Calu3 (cell line): ENCODE data around the gene FAM24A. TPM values are rescaled to one million over a fixed set of nuclear protein-coding genes. Genes with fewer than 3 reads are reported as not detected.

ENCODE experiments used
- BruUV-seq: library from RNA; stranded (reverse); fragments of 400-500 nt; replicated peaks from 2 replicates; lab custom pipeline; 2021; lab: Mats Ljungman, UMichigan
- CTCF ChIA-PET: fragments of 300-600 bp; sonication (Branson Sonifier 250); formaldehyde crosslinking; loops from one replicate; lab custom pipeline; 2022; ENCODE audit warnings: antibody characterized with exemption; lab: Charles Lee
- DNase-seq: peaks from one replicate; pipeline ENCODE4 v3.0.0; 2022
- H3K27ac Mint-ChIP-seq: one replicate; pipeline ENCODE4 v1.8.0; 2022; ENCODE audit warnings: mixed read lengths; ENCODE audit not compliant: unreplicated experiment
- H3K27me3 Mint-ChIP-seq: one replicate; pipeline ENCODE4 v1.8.0; 2022; ENCODE audit warnings: mixed read lengths; ENCODE audit not compliant: unreplicated experiment
- H3K36me3 Mint-ChIP-seq: one replicate; pipeline ENCODE4 v1.8.0; 2022; ENCODE audit warnings: mild to moderate bottlenecking, moderate library complexity, mixed read lengths; ENCODE audit not compliant: insufficient read depth, unreplicated experiment
- H3K4me1 Mint-ChIP-seq: one replicate; pipeline ENCODE4 v1.8.0; 2022; ENCODE audit warnings: mild to moderate bottlenecking, low read depth, mixed read lengths; ENCODE audit not compliant: unreplicated experiment
- H3K4me3 Mint-ChIP-seq: one replicate; pipeline ENCODE4 v1.8.0; 2022; ENCODE audit warnings: mild to moderate bottlenecking, low read depth, moderate library complexity, mixed read lengths; ENCODE audit not compliant: unreplicated experiment
- H3K9me3 Mint-ChIP-seq: one replicate; pipeline ENCODE4 v1.8.0; 2022; ENCODE audit warnings: low read depth, mixed read lengths; ENCODE audit not compliant: unreplicated experiment
- intact Hi-C: fragments of 100-400 bp; cut with micrococcal nuclease; formaldehyde crosslinking; loops from one replicate; pipeline ENCODE4 v1.10.0; 2022; ENCODE audit not compliant: unreplicated experiment
- total RNA-seq: library from RNA; stranded (reverse); gene quantifications from 2 replicates; pipeline ENCODE4 v1.2.3, GENCODE V29; 2022
- TF ChIP-seq, protein P1 (sequence below): fragments of 200-600 bp; IDR thresholded peaks from one replicate; pipeline ENCODE4 v1.8.0; 2022; ENCODE audit warnings: antibody characterized with exemption; ENCODE audit not compliant: unreplicated experiment

Gene FAM24A
- total RNA-seq, 1 experiment from 2014 or later = not detected

GRCh38 chr10:122876467-122876855 lies 33.9 kb upstream of the FAM24A start:
- peaks cover 4% of the 10 kb centered on the region for H3K9me3 Mint-ChIP-seq
- BruUV-seq = no TSS peak
- H3K27me3 Mint-ChIP-seq = no peaks in the 10 kb centered on the region
- no peak overlapping the region for H3K4me3 Mint-ChIP-seq
- intact Hi-C loops = no loop called here
- no peak for DNase-seq
- peaks cover 6% of the 10 kb centered on the region for H3K4me1 Mint-ChIP-seq
- CTCF ChIA-PET = no interaction called here
- peaks cover 17% of the 10 kb centered on the region for H3K36me3 Mint-ChIP-seq
- no peak overlapping the region for H3K27ac Mint-ChIP-seq
- TF ChIP-seq, protein P1, sequence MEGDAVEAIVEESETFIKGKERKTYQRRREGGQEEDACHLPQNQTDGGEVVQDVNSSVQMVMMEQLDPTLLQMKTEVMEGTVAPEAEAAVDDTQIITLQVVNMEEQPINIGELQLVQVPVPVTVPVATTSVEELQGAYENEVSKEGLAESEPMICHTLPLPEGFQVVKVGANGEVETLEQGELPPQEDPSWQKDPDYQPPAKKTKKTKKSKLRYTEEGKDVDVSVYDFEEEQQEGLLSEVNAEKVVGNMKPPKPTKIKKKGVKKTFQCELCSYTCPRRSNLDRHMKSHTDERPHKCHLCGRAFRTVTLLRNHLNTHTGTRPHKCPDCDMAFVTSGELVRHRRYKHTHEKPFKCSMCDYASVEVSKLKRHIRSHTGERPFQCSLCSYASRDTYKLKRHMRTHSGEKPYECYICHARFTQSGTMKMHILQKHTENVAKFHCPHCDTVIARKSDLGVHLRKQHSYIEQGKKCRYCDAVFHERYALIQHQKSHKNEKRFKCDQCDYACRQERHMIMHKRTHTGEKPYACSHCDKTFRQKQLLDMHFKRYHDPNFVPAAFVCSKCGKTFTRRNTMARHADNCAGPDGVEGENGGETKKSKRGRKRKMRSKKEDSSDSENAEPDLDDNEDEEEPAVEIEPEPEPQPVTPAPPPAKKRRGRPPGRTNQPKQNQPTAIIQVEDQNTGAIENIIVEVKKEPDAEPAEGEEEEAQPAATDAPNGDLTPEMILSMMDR = no peak

GRCh38 chr10:122877264-122877663 lies 33.1 kb upstream of the FAM24A start:
- H3K27ac Mint-ChIP-seq = no peak overlapping the region
- peaks cover 4% of the 10 kb centered on the region for H3K9me3 Mint-ChIP-seq
- H3K4me3 Mint-ChIP-seq = no peak overlapping the region
- intact Hi-C loops = no loop called here
- no peak for DNase-seq
- no TSS peak for BruUV-seq
- H3K27me3 Mint-ChIP-seq = no peaks in the 10 kb centered on the region
- H3K36me3 Mint-ChIP-seq = peaks cover 17% of the 10 kb centered on the region
- TF ChIP-seq, protein P1 = no peak
- CTCF ChIA-PET = no interaction called here
- H3K4me1 Mint-ChIP-seq = peaks cover 6% of the 10 kb centered on the region

- peaks cover 6% of the 10 kb centered on the region for H3K4me1 Mint-ChIP-seq
- intact Hi-C loops = no loop called here
- H3K27ac Mint-ChIP-seq = peak overlapping the region; percentile 33
- TF ChIP-seq, protein P1 = no peak
- H3K9me3 Mint-ChIP-seq = peaks cover 4% of the 10 kb centered on the region
- CTCF ChIA-PET = no interaction called here
- H3K27me3 Mint-ChIP-seq = no peaks in the 10 kb centered on the region
- peaks cover 17% of the 10 kb centered on the region for H3K36me3 Mint-ChIP-seq
- peak overlapping the region; percentile 89 for H3K4me3 Mint-ChIP-seq
- BruUV-seq = TSS peak; percentile 75
- DNase-seq = no peak
Measured at GRCh38 chr10:122878799-122879338, 31.5 kb upstream of the FAM24A start.

- CTCF ChIA-PET = interaction anchor here (0.6 kb wide), 1 partner anchor 895 kb away, joined by 3 read pairs; no protein-coding TSS in a partner anchor
- H3K27me3 Mint-ChIP-seq = no peaks in the 10 kb centered on the region
Measured at GRCh38 chr10:122879339-122880273, 30.8 kb upstream of the FAM24A start, which contains the start of gene FAM24B. Gene FAM24B, minus strand, starts transcription at chr10:122879581. Its CDS starts 29,066 bp downstream, at chr10:122850515.

More at GRCh38 chr10:122879339-122880273, 30.8 kb upstream of the FAM24A start, which contains the start of gene FAM24B:
- H3K9me3 Mint-ChIP-seq = peaks cover 4% of the 10 kb centered on the region
- BruUV-seq = no TSS peak
- peak within 1 kb of the TSS; percentile 33 for H3K27ac Mint-ChIP-seq
- intact Hi-C loops = loop anchor here (2.0 kb wide), 1 partner anchor 73 kb away; no protein-coding TSS in a partner anchor
- DNase-seq = peak; percentile 77
- peak within 1 kb of the TSS; percentile 89 for H3K4me3 Mint-ChIP-seq
- H3K4me1 Mint-ChIP-seq = peaks cover 6% of the 10 kb centered on the region
- TF ChIP-seq, protein P1 = no peak
- H3K36me3 Mint-ChIP-seq = peaks cover 17% of the 10 kb centered on the region
